ENCODE results near the gene MYLIP. TPM values are rescaled to one million over a fixed set of nuclear protein-coding genes. Genes with fewer than 3 reads are reported as not detected.

MYLIP gene
- total RNA-seq (2014; rRNA removed; shearing (Covaris generic)) = 2.4 and 4.7 TPM in 2 replicates

- peak; percentile 83 for DNase-seq (ENCODE audit: low spot score)
These were observed at the start of gene MYLIP for GRCh38 chr6:16128759-16129622. MYLIP (plus strand) TSS chr6:16129086; CDS start chr6:16129323, 237 bp downstream.

DNA sequence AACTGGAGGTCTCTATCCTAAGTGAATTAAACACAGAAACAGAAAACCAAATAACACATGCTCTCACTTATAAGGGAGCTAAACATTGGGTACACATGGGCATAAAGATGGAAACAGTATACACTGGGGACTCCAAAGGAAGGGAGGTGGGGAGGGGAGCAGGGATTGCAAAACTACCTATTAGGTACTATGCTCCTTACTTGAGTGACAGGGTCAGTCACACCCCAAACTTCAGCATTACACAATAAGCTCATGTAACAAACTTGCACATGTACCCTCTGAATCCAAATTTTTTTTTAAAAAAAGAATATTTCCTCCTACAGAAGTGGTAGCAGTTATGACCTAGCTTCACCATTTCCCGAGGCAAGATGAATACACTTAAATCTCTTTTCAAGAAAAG, 49.5 kb upstream of the MYLIP start:
- no peak for DNase-seq (ENCODE audit: low spot score)

DNA sequence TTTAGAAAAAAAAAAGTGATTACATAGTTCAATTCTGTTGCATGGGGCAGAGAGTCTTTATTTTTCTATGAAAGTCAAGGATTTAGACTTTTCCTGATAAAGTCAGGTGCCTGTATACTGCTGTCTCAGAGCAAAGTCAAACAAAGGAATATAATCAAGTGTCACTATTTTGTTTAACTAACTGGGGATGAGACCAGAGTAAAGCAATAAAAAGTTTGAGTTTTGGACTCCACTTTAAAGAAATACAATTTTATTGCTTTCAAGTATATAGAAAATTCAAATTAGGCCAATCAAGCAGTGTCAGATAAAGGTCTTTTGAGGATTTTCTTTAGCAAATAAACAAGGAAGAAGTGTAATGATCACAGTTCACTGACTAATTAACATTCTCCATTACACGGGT, 48.7 kb upstream of the MYLIP start:
- DNase-seq (ENCODE audit: low spot score) = no peak

DNA sequence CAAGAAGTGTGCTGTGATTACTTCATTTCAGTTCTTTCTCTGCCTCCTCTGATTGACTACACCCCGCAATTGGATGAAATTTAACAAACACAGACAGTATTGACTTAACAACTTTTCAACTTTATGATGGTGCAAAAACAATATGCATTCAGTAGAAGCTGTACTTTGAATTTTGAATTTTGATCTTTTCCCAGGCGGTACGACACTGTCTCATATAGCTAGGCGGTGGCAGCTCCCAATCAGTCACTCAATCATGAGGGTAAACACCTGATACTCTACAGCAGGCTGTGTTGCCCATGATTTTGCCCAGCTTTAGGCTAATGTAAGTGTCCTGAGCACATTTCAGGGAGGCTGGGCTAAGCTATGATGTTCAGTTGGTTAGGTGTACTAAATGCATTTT, 47.6 kb upstream of the MYLIP start:
- no peak for DNase-seq (ENCODE audit: low spot score)

DNA sequence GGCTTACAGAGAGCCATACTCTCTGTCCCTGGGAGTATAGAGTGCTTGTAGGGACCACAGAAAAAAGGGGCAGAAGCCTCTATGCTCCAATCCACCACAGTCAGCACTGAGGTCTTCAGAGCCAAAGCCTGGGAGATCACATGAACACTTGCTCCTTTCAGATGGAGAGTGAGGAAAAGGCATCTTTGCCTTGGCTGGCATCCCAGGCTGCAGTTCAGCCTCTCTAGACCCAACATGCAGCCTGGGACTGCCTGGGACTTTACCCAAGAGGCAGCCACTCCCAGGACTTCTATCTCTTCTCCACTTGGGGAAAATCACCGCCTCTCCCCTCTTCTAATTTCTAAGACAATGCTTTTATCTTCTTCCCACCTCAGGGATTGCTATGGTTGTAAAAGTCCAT, 46.5 kb upstream of the MYLIP start:
- DNase-seq (ENCODE audit: low spot score) = no peak

GRCh38 chr6:16086965-16087364, 41.9 kb upstream of the MYLIP start:
- no peak for DNase-seq (ENCODE audit: low spot score)

DNA sequence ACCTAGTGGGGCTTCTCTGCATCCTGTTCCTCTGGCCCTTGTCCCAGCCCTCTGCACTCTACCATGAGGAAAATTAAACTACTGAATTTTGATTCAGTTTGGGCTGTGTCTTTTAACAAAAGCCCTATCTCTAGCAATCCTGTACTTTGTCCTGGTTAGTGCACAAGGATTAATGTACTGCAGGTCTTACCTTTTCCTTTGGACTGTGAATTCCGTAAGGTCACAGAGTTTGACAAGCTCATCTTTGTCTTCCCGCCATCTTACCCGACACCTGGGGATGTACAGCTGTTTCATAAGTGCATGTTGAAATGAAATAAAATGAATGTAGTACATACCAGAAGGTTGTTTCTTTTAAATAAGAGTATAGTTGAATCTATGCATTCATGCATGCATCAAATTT, 41.5 kb upstream of the MYLIP start:
- DNase-seq (ENCODE audit: low spot score) = no peak

DNA sequence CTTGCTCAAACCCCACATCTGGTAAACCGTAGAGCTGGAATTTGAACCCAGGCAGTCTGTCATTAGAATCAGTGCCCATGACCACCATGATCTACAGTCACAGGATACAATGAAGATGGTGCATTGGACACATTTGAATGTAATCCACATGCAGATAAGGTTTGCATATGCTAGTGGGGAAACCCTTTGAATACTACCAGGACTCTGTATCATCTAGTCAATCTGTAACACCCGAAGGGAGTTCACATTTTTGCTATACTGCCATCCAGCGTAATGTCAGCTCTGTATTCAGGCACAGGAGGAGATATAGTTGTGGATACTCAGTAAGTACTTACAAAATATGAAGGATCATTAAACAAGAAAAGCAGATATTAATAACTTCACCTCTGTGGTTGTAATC, 40.5 kb upstream of the MYLIP start:
- DNase-seq (ENCODE audit: low spot score) = no peak

- DNase-seq (ENCODE audit: low spot score) = no peak
These were observed 39.4 kb upstream of the MYLIP start for GRCh38 chr6:16089232-16090062.

- DNase-seq (ENCODE audit: low spot score) = no peak
These were observed 38.4 kb upstream of the MYLIP start for GRCh38 chr6:16090452-16090851.

- DNase-seq (ENCODE audit: low spot score) = no peak
These were observed 38.0 kb upstream of the MYLIP start for GRCh38 chr6:16090920-16091319.

DNA sequence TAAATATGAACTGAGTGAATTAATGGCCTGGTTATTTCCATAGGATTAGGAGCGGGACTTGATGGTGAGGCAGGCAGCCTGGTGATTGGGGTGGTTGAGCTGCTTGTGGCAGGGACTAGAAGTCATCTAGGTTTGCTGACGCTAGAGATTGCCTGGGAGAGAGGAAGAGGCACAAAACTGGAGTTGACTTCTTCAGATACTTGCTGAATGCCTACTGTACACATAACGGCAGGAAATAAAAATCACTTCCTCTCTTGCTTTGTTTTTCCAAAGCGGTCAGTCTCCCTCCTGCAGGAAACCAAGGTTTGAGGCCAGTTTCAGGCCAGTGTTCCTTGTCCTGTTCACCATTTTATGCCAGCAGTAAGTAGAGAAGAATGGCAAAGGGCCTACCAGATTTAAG, 36.7 kb upstream of the MYLIP start:
- DNase-seq (ENCODE audit: low spot score) = no peak

DNA sequence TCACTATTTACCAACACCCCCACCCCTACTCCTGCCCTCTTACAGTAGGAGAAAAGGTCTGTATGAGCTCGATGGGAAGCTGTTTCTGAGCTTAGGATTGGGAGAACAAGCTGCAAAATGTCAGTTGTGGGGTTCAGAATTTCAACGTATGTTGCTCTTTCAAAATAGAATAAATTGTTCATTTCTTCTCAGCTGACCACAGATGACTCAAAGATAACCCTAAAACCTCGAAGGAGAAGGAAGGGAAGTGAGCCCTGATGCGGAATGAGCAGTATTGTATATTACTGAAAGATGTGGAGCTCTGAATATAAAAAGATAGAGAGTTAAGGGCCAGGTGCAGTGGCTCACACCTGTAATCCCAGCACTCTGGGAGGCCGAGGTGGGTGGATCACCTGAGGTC, 35.9 kb upstream of the MYLIP start:
- DNase-seq (ENCODE audit: low spot score) = no peak

DNA sequence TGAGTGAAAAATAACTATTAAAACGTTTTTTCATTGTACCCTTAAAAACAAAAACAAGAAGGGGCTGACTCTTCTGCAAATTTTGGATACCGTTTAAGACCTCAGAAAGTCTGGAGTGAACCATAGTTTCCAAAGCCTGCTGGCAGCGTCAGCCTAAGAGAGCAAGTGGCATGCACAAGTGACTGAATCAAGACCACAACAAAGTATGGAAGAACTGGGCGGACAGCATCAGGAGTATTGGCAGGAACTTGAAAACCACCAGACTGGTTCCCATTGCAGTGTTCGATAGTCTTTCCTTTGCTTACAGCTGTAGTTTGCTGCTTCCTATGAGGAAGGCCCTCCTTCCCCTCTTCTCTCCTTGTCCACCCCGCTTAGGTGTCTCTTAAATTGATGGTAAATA, 33.7 kb upstream of the MYLIP start:
- no peak for DNase-seq (ENCODE audit: low spot score)

DNA sequence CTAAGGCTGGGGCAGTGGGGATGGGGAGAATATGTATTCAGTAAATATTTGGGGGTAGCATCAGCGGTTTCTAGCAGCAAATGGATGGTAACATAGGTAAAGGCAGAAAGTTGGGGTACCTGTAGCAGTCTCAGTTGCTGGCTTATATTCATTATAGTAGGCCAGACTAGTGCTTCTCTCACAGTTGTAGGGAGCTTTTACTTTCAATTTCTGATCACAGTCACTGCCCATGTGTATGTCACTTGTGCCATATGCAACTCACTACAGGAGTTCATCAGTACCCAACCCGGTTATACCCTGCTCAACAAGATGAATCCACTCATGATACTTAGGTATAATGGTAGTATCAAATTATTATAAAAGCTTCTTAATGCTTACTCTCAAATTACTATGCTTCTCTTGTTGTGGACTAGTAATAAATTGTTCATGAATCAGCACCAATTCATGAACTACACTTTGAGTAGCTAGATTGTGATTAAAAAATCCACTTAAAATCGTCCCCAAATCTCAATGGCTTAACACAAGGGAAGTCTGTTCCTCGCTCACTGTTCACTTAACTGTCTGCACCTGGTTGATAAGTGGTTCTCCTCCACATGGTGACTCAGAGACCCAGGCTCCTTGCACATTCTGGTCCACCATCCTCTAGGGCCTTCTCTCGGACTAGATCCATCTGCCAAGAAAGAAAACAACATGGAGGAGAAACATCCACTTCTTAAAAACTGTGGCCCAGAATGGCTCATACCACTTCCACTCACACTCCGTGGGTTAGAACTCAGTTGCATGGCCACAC, 31.3 kb upstream of the MYLIP start:
- no peak for DNase-seq (ENCODE audit: low spot score)

GRCh38 chr6:16098211-16098610, 30.7 kb upstream of the MYLIP start:
- DNase-seq (ENCODE audit: low spot score) = no peak

DNA sequence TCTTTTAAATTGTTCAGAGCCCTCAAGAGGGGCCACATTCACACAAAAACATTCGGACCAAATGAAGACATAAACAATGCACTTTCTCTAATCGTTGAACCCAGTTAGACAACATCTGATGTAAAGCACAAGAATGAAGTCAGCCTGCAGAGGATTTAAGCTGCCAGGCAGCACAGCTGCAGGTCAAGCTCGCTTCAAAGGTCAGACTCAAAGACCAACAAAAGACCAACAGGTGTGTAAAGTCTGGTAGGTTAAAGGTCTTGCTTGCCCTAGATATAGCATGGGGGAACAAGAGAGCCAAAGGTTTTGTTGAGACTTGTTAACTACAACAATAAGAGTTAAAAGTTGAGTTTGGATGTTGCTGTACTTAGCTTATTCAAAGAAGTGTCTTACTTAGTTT, 26.7 kb upstream of the MYLIP start:
- no peak for DNase-seq (ENCODE audit: low spot score)

- no peak for DNase-seq (ENCODE audit: low spot score)
These were observed 25.2 kb upstream of the MYLIP start for GRCh38 chr6:16103722-16104121.

GRCh38 chr6:16104624-16105433, 24.1 kb upstream of the MYLIP start:
- DNase-seq (ENCODE audit: low spot score) = no peak

GRCh38 chr6:16105854-16106253, 23.0 kb upstream of the MYLIP start:
- DNase-seq (ENCODE audit: low spot score) = no peak

All from A172 (cell line).